T-cell (primary cell): Measurements from ENCODE around the gene BCAS3. TPM values are rescaled to one million over a fixed set of nuclear protein-coding genes. Genes with fewer than 3 reads are reported as not detected.
A peak's percentile ranks its signal among the peaks of the same experiment; 100 is the strongest.
"Not testable (repeated sequence)": the region's sequence is repeated elsewhere in the genome, so short reads cannot be mapped to it uniquely, and the experiment has no call there.

Source experiments
- ATAC-seq, 4 experiments: fragments of 200-7000 bp in 3 of 4; fragments of 150-1000 bp in 1 of 4; cut with Tn5 transposase; replicated peaks in 1 of 4; 1 replicate in 3 of 4; 2 replicates in 1 of 4; pipeline ENCODE4 v1.10.0; 2021; ENCODE audit warnings: moderate library complexity in 3 of 4, mild to moderate bottlenecking in 2 of 4, moderate number of reproducible peaks in 1 of 4
- CTCF ChIA-PET, 2 donors: fragments of 300-600 bp; sonication (Branson Sonifier 250); formaldehyde crosslinking; loops; one replicate each; lab custom pipeline; 2022; ENCODE audit warnings: antibody characterized with exemption in 2 of 2; lab: Charles Lee
- POLR2A ChIA-PET, 2 donors: fragments of 300-600 bp; sonication (Branson Sonifier 250); formaldehyde crosslinking; loops; one replicate each; lab custom pipeline; 2022; ENCODE audit warnings: antibody characterized with exemption in 2 of 2; lab: Charles Lee
- DNase-seq, 35 experiments: peaks; one replicate each; pipeline versions ENCODE4 v3.0.0 to v3.0.0-alpha.2; 2013 to 2023
- H3K27ac ChIP-seq: one replicate; pipeline ENCODE4 v1.5.1; 2013; ENCODE audit warnings: low read length
- H3K27me3 ChIP-seq, 2 experiments: replicated peaks in 1 of 2; 1 replicate in 1 of 2; 2 replicates in 1 of 2; pipeline versions ENCODE4 v1.6.1 to v1.7.0; 2013; ENCODE audit warnings: low read length in 1 of 2, mixed read lengths in 1 of 2; ENCODE audit not compliant: control insufficient read depth in 2 of 2, insufficient read depth in 2 of 2; ENCODE audit errors: extremely low read depth in 1 of 2
- H3K36me3 ChIP-seq, 2 donors: 1 replicate in 1 of 2; 2 replicates in 1 of 2; pipeline versions ENCODE4 v1.6.1 to v1.7.0; 2013; ENCODE audit warnings: low read length in 1 of 2; ENCODE audit not compliant: control insufficient read depth in 2 of 2, insufficient read depth in 1 of 2; ENCODE audit errors: extremely low read depth in 1 of 2
- H3K4me1 ChIP-seq, 2 experiments: 1 replicate in 1 of 2; 2 replicates in 1 of 2; pipeline versions ENCODE4 v1.6.1 to v1.7.0; 2013; ENCODE audit warnings: low read length in 2 of 2, mixed read lengths in 1 of 2; ENCODE audit not compliant: insufficient read depth in 2 of 2, control insufficient read depth in 1 of 2; ENCODE audit errors: extremely low read depth in 1 of 2
- H3K4me3 ChIP-seq, 2 donors: 1 replicate in 1 of 2; 2 replicates in 1 of 2; pipeline versions ENCODE4 v1.5.1 to v1.7.0; 2013; ENCODE audit warnings: mild to moderate bottlenecking in 2 of 2, low read length in 1 of 2, moderate library complexity in 1 of 2; ENCODE audit not compliant: control insufficient read depth in 1 of 2; ENCODE audit errors: extremely low read depth in 1 of 2
- H3K9me3 ChIP-seq: 2 replicates; pipeline ENCODE4 v1.7.0; 2013
- H3K27ac Mint-ChIP-seq, 2 donors: one replicate each; pipeline ENCODE4 v1.8.0; 2020 to 2021; ENCODE audit warnings: mild to moderate bottlenecking in 2 of 2, mixed read lengths in 2 of 2
- H3K27me3 Mint-ChIP-seq, 2 donors: one replicate each; pipeline ENCODE4 v1.8.0; 2021 to 2022; ENCODE audit warnings: mixed read lengths in 2 of 2
- H3K36me3 Mint-ChIP-seq: one replicate; pipeline ENCODE4 v1.8.0; 2021; ENCODE audit warnings: mixed read lengths
- H3K4me1 Mint-ChIP-seq, 3 donors: one replicate each; pipeline ENCODE4 v1.8.0; 2020 to 2022; ENCODE audit warnings: mixed read lengths in 3 of 3, mild to moderate bottlenecking in 1 of 3
- H3K4me3 Mint-ChIP-seq, 3 donors: one replicate each; pipeline ENCODE4 v1.8.0; 2020 to 2022; ENCODE audit warnings: mild to moderate bottlenecking in 3 of 3, mixed read lengths in 3 of 3, moderate library complexity in 3 of 3
- H3K9me3 Mint-ChIP-seq, 3 donors: one replicate each; pipeline ENCODE4 v1.8.0; 2020 to 2022; ENCODE audit warnings: mixed read lengths in 3 of 3
- WGBS: methylation state at CpG from one replicate; pipeline ENCODE4 v1.1.5; 2013; ENCODE audit warnings: missing lambda C conversion rate; ENCODE audit not compliant: insufficient coverage; 5-methylcytosine and 5-hydroxymethylcytosine counted together
- total RNA-seq, 35 experiments: library from RNA in 6 of 35; stranded (reverse) in 6 of 35; fragments of 120-200 nt in 1 of 35; gene quantifications; one replicate each; pipeline versions ENCODE4 v1.2.1 to v1.2.4 and lab custom pipeline; 2013 to 2026

The BCAS3 gene
- total RNA-seq, 5 donors from 2014 or later (not counting 1 experiment from before 2014, with no cell fraction given), result 33.8 to 57.8 (median 38.1) TPM

DNA sequence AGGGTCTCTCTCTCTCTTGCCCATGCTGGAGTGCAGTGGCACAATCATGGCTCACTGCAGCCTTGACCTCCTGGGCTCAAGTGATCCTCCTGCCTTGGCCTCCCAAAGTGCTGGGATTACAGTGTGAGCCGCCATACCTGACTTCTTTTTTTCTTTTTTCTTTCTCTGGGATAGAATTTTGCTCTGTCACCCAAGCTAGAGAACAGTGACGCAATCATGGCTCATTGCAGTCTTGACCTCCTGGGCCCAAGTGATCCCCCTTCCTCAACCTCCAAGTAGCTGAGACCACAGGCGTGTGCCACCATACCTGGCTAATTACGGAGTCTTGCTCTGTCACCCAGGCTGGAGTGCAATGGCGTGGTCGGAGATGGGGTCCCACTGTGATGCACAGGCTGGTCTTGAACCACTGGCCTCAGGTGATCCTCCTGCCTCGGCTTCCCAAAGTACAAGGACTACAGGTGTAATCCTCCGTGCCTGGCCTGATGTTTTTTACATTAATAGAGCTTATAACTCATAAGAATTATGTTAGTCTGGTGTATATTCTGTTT is 76.5 kb downstream of the BCAS3 start:
- CTCF ChIA-PET, result no interaction called here
- peaks cover 0 to 9% (median 8%) of the 10 kb centered on the region in 3 donors for H3K9me3 Mint-ChIP-seq
- WGBS, result 75% methylated on average over 4 of the region's 8 CpGs

DNA sequence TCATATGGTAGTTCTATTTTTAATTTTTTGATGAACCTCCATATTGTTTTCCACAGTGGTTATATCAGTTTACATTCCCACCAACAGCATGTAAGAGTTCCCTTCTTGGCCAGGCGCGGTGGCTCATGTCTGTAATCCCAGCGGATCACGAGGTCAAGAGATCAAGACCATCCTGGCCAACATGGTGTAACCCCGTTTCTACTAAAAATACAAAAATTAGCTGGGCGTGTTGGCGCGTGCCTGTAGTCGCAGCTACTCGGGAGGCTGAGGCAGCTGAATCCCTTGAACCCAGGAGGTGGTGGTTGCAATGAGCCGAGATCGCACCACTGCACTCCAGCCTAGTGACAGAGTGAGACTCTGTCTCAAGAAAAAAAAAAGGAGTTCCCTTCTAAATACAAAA is 79.1 kb downstream of the BCAS3 start:
- H3K4me1 Mint-ChIP-seq, H3K4me3 ChIP-seq, DNase-seq, H3K36me3 ChIP-seq, H3K4me1 ChIP-seq, H3K4me3 Mint-ChIP-seq, ATAC-seq, H3K27ac Mint-ChIP-seq, POLR2A ChIA-PET, H3K9me3 ChIP-seq, H3K27ac ChIP-seq, CTCF ChIA-PET, H3K27me3 Mint-ChIP-seq, H3K27me3 ChIP-seq: not testable (repeated sequence)
- WGBS, result 100% methylated on average over 2 of the region's 12 CpGs
- H3K36me3 Mint-ChIP-seq, result peaks cover 56% of the 10 kb centered on the region
- peaks cover 4 to 19% (median 10%) of the 10 kb centered on the region in 3 donors for H3K9me3 Mint-ChIP-seq

More for the DNA sequence above, 76.5 kb downstream of the BCAS3 start:
- H3K4me1 Mint-ChIP-seq, result no peaks in the 10 kb centered on the region
- no peaks in the 10 kb centered on the region for H3K9me3 ChIP-seq
- POLR2A ChIA-PET, result interaction anchor here in 1 of 2 donors (0.7 kb wide), 1 partner anchor 21 kb away, joined by 3 read pairs; no protein-coding TSS in a partner anchor
- no peaks in the 10 kb centered on the region for H3K27me3 Mint-ChIP-seq
- no peaks in the 10 kb centered on the region for H3K36me3 ChIP-seq
- ATAC-seq (no peak), DNase-seq (no peak)
- H3K27me3 ChIP-seq, result no peaks in the 10 kb centered on the region
- H3K36me3 Mint-ChIP-seq, result peaks cover 48% of the 10 kb centered on the region
- no peak overlapping the region for H3K27ac ChIP-seq
- H3K4me3 ChIP-seq, result no peak overlapping the region
- H3K27ac Mint-ChIP-seq, result no peak overlapping the region
- no peak overlapping the region for H3K4me3 Mint-ChIP-seq
- H3K4me1 ChIP-seq, result no peaks in the 10 kb centered on the region

DNA sequence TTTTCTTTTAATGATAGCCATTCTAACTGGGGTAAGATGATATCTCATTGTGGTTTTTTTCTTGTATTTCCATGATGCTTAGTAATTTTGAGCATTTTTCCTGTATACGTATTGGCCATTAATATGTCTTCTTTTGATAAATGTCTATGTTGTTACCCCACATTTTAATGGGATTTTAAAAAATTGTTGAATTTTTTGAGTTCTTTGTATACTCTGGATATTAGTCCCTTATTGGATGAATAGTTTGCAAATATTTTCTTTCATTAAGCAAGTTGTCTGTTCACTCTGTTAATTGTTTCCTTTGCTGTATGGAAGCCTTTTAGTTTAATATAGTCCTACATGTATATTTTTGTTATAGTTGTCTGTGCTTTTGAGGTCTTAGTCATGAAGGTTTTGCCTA is 79.8 kb downstream of the BCAS3 start:
- Mint-ChIP-seq H3K4me1 (no peaks in the 10 kb centered on the region), H3K9me3 (peaks cover 4 to 20% (median 10%) of the 10 kb centered on the region in 3 donors), H3K4me3 (no peak overlapping the region), H3K36me3 (peaks cover 61% of the 10 kb centered on the region), H3K27me3 (no peaks in the 10 kb centered on the region), H3K27ac (no peak overlapping the region)
- peaks cover 0 to 3% of the 10 kb centered on the region in 2 donors for H3K36me3 ChIP-seq
- no peak overlapping the region for H3K27ac ChIP-seq
- POLR2A ChIA-PET, result no interaction called here
- CTCF ChIA-PET, result no interaction called here
- ATAC-seq (no peak), DNase-seq (no peak)
- H3K4me1 ChIP-seq, result no peaks in the 10 kb centered on the region
- no peaks in the 10 kb centered on the region for H3K27me3 ChIP-seq
- no CpG with 5 or more reads among the region's 1 CpG for WGBS
- peaks cover 8% of the 10 kb centered on the region for H3K9me3 ChIP-seq
- H3K4me3 ChIP-seq, result no peak overlapping the region

DNA sequence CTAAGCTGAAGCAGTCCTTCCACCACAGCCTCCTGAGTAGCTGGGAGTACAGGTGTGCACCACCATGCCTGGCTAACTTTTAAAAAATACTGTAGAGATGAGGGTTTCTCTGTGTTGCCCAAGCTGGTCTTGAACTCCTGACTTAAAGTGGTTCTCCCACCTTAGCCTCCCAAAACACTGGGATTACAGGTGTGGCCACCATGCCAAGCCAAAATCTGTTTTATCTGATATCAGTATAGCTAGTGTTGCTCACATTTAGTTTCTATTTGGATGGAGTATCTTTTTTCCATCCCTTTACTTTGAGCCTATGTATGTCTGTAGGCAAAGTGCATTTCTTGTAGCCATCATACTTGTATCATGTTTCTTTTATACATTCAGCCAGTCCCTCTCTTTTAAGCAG is 82.1 kb downstream of the BCAS3 start:
- Mint-ChIP-seq H3K9me3 (peaks cover 8 to 26% (median 10%) of the 10 kb centered on the region in 3 donors), H3K36me3 (peaks cover 67% of the 10 kb centered on the region), H3K4me1 (peaks cover 0 to 8% (median 4%) of the 10 kb centered on the region in 3 donors), H3K4me3 (no peak overlapping the region), H3K27me3 (no peaks in the 10 kb centered on the region), H3K27ac (no peak overlapping the region)
- POLR2A ChIA-PET, result no interaction called here
- ATAC-seq, result no peak
- H3K4me1 ChIP-seq, result no peaks in the 10 kb centered on the region
- no peak overlapping the region for H3K27ac ChIP-seq
- H3K27me3 ChIP-seq, result no peaks in the 10 kb centered on the region
- DNase-seq, result no peak
- CTCF ChIA-PET, result interaction anchor here in 1 of 2 donors (0.7 kb wide), 1 partner anchor 16 kb away, joined by 3 read pairs; no protein-coding TSS in a partner anchor
- H3K9me3 ChIP-seq, result peaks cover 8% of the 10 kb centered on the region
- peaks cover 0 to 3% of the 10 kb centered on the region in 2 donors for H3K36me3 ChIP-seq
- H3K4me3 ChIP-seq, result no peak overlapping the region

DNA sequence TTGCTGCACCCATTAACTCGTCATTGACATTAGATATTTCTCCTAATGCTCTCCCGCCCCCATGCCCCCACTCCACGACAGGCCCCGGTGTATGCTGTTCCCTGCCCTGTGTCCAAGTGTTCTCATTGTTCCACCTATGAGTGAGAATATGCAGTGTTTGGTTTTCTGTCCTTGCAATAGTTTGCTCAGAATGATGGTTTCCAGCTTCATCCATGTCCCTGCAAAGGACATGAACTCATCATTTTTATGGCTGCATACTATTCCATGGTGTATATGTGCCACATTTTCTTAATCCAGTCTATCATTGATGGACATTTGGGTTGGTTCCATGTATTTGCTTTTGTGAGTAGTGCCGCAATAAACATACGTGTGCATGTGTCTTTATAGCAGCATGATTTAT is 83.7 kb downstream of the BCAS3 start:
- H3K27me3 ChIP-seq, POLR2A ChIA-PET, ATAC-seq, DNase-seq, H3K36me3 ChIP-seq, H3K27ac ChIP-seq, CTCF ChIA-PET, H3K9me3 ChIP-seq, H3K27ac Mint-ChIP-seq, H3K4me1 ChIP-seq, H3K27me3 Mint-ChIP-seq, H3K4me3 Mint-ChIP-seq, H3K4me3 ChIP-seq: not testable (repeated sequence)
- 90% methylated on average over 2 of the region's 6 CpGs for WGBS
- H3K36me3 Mint-ChIP-seq, result peaks cover 75% of the 10 kb centered on the region
- H3K9me3 Mint-ChIP-seq, result peaks cover 8 to 32% (median 13%) of the 10 kb centered on the region in 3 donors
- H3K4me1 Mint-ChIP-seq, result peaks cover 12 to 21% (median 17%) of the 10 kb centered on the region in 3 donors

DNA sequence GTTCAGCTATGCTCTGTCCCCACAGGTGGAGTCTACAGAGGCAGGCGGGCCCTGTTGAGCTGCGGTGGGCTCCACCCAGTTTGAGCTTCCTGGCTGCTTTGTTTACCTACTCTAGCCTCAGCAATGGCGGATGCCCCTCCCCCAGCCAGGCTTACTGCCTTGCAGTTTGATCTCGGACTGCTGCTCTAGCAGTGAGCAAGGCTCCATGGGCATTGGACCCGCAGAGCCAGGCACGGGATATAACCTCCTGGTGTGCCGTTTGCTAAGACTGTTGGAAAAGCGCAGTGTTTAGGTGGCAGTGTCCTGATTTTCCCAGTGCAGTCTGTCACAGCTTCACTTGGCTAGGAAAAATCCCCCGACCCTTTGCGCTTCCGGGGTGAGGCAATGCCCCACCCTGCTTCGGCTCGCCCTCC is 89.1 kb downstream of the BCAS3 start:
- Histone ChIP-seq H3K27ac (no peak overlapping the region), H3K27me3 (no peaks in the 10 kb centered on the region), H3K4me3 (no peak overlapping the region), H3K9me3 (no peaks in the 10 kb centered on the region), H3K36me3 (no peaks in the 10 kb centered on the region), H3K4me1 (peaks cover 0 to 19% of the 10 kb centered on the region in 2 experiments)
- 86% methylated on average over 12 of the region's 13 CpGs for WGBS
- DNase-seq (peak in 12 of 35 experiments; percentile 0 to 38 (median 9)), ATAC-seq (peak in 1 of 4 experiments; percentile 16)
- ChIA-PET CTCF (no interaction called here), POLR2A (no interaction called here)
- Mint-ChIP-seq H3K4me1 (peaks cover 36 to 39% (median 38%) of the 10 kb centered on the region in 3 donors), H3K27me3 (no peaks in the 10 kb centered on the region), H3K27ac (peak overlapping the region in 1 of 2 donors; percentile 76), H3K36me3 (peaks cover 49% of the 10 kb centered on the region), H3K9me3 (peaks cover 2 to 13% (median 4%) of the 10 kb centered on the region in 3 donors), H3K4me3 (peak overlapping the region in 1 of 3 donors; percentile 41)
